ENCODE data around the gene FGF19.

FGF19 gene, protein sequence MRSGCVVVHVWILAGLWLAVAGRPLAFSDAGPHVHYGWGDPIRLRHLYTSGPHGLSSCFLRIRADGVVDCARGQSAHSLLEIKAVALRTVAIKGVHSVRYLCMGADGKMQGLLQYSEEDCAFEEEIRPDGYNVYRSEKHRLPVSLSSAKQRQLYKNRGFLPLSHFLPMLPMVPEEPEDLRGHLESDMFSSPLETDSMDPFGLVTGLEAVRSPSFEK

DNA sequence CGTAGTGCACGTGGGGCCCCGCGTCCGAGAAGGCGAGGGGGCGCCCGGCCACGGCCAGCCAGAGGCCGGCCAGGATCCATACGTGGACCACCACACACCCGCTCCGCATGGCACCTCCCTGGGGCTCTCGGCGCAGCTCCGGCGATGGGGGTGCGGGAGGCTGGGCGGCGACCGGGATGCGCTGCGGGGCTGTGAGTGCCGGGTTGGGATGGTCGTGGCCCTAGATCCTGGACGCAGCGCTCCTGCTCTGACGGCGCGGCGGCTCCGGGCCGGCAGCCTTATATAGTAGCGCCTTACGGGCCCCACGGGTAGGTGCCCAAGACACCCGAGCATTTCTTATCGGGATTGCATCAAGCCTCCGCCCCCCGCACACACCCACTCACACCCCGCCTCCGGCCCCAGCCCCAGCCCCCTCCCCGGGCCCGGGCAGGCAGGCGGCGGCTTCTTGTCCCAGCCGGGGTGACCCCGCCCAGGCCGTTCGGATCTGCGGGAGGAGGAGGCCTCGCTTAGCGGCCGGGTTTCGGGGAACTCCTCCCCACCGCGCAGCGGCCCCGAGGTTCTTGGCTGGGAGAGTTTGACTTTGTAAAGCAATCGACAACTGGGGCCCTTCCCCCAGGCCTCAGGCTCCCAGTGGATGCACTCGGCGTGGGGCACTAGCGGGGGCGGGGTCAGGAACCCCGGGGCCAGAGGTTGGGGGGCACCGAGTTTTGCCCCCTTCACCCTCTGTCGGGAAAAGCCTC lies at the start of gene FGF19:
TSS of gene FGF19 (minus strand) at position 255 of the 740 bp plus-strand sequence. CDS start at position 109, 146 bp downstream.
- DNase-seq (ENCODE audit: low read depth, low spot score) = no peak
- H3K27ac ChIP-seq = no peak within 1 kb of the TSS

DNA sequence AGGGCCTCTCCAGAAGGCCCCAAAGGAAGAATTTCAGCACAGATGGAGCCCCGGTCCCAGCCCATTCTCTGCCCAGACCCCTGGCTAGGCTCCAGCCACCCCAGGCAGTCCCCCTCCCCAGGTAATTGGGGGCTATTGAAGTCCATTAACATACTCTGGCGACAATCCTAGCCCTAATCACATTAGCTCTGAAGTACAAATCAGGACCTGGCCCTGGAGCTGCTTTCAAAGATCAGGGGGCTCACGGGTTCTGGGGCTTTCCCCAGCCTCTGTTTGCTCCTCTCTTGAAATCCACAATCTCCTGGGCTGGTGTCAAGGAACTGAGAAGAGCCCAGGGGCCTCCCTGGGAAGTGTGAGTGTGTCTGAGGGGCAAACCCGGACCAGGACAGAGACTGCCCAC lies 49.1 kb upstream of the FGF19 start:
- no peak for DNase-seq (ENCODE audit: low read depth, low spot score)
- no peak overlapping the region for H3K27ac ChIP-seq

DNA sequence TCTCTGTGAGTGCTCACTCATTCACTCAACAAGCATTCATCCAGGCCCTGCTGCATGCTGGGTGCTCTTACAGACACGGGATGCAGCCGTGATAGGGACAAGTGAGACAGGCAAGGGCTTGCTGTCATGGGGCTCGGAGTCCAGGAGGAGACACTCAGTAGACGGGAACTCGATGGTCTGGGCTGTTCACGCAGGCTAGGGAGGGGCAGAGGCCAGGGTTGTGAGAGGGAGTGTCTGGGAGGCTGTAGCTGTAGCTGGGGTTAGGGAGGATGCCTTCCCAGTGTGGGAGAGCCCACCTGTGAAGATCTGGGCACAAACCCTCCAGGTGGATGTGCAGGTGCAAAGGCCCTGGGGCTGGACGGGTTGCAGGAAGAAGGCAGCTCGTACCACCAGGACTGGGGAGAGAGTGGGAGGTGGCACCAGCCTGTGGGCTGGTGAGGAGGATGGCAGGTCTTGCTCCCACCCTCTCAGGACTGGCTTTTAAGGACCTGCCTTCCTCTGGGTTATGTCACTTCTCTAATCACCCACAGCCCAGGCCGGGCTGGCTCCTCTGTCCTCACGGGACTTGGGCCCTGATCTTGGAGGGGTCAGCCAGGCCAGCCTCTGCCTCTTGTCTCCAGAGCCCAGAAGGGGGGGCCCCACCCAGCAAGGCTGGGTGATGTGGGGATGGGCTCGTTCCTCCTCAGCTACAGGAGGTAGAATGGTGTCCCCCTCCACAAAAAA lies 47.2 kb upstream of the FGF19 start:
- H3K27ac ChIP-seq = no peak overlapping the region
- DNase-seq (ENCODE audit: low read depth, low spot score) = no peak

DNA sequence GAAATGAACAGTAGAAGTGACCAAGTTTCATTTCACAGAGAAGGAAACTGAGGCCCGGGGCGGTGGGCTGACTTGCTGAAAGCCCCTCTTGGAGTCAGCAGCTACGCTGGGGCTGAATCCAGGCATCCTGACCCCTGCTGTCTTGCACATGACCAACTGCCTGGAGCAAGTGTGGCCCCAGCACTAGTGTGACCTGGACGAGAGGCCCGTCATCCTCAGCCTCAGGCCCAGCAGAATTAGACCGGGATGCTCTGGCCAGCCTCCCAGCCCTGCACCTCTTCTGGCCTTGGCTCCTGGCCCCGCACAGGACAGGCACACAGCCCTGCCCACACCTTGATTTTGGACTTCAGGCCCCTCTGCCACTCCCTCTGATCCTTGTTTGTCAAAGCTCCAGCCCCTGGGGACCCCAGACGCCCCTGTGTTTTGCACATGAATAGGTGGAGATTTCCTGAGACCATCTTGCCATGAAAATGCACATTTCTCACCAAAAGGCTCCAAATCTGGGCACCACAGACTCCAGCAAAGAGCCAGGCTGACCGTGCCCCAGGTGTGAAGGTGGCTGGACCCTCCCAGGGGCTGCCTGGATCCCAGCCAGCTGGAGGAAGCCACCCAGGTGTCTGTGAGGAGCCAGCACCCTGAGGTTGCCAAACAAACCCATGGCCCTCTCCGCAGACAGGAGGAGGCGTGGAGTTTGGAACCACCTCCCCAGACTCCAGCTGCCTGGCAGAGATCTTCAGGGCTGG lies 46.5 kb upstream of the FGF19 start:
- no peak overlapping the region for H3K27ac ChIP-seq
- no peak for DNase-seq (ENCODE audit: low read depth, low spot score)

DNA sequence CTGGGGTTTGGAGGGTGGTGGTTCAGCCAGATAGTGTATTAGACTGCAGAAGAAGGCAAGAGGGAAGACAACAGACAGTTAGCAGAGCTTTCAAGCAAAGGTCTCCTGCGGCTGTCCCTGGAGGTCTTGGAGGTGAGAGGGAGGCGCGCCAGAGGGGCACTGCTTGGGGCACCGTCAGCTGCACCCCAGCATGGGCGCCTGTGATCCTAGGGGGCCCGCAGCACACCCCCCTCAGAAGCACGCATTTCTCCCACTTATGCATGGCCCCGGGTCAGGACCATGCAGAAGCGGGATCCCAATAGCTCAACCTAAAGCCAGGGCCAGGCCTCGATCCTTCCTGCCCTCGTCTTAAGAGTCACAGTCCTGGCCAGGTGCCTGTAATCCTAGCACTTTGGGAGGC lies 44.8 kb upstream of the FGF19 start:
- no peak overlapping the region for H3K27ac ChIP-seq
- no peak for DNase-seq (ENCODE audit: low read depth, low spot score)

DNA sequence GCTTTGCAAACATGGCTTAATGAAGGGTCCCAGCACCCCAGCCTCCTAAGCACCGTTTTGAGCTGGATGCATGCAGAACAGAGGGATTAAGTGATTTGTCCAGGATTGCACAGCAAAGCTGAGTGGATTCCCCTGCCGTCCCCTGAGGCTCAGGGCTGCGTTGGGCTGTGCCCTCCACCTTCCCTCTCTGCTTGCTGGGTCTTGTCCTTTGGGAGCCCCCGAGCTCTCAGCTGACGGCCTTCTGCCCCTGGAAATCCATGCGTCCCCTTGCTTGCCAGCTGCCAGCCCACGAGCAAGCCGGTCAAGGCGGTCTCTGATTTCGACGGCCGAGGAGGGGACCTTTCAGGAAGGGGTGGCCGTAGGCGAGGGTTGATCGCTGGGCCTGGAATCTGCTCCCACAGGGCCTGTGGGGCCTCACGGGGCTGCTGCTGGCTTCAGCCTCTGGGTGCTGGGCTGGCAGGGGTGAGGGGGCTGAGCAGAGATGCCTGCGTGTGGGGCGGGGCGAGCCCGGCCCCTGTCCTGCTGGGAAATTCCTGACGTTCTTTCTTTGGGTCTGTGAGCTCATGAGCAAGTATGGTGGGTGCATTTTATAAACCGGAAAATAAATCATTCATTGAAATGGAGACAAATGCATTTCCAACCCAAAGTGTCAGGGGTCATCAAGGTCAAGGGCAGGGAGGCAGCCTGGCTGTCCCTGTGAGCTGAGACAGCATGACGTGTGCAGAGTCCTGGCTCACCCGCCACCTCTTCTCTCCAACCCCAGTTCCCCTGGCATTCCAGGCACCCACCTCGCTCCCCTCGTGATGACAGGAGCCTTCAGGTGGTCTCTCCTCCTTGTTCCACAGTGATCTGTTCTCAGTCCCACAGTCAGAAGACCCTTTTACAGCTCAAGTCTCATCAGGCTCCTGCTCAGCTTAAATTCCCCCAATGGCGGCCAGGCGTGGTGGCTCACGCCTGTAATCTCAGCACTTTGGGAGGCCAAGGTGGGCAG lies 43.2 kb upstream of the FGF19 start:
- H3K27ac ChIP-seq = no peak overlapping the region
- DNase-seq (ENCODE audit: low read depth, low spot score) = no peak

DNA sequence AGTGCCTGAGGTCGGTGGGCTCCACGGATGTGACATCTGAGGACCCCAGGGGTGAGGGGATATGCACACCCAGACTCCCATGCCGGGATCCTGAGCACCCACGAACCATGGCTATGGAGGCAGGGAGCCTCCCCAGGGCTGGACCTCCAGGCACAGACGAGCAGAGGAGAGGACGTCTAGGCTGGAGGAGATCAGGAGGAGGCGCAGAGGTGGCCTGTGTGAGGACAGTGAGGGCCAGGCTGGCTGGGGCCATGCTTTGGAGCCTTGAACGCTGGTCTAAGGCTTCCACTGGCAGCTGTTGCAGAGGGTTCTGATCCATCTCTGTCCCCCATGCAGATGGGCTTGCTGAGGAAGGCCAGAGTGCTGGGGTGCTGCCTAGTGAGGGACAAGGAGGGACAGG lies 42.3 kb upstream of the FGF19 start:
- no peak for DNase-seq (ENCODE audit: low read depth, low spot score)
- H3K27ac ChIP-seq = no peak overlapping the region

DNA sequence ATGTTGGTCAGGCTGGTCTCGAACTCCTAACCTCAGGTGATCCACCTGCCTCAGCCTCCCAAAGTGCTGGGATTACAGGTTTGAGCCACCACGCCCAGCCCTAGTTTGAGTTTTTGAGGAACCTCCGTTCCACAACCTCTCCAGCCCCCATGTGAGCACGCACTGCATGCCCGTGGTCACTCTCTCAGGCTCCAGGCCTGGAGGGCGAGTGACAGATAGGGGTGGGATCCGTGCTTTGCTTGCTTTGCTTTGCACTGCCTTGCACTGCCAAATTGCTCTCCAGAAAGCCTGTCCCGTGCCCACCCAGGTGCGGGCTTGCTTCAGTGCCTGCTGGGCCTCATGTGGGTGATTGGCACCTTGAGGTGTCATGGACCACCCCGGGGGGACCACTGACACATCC lies 41.4 kb upstream of the FGF19 start:
- H3K27ac ChIP-seq = no peak overlapping the region
- DNase-seq (ENCODE audit: low read depth, low spot score) = no peak

DNA sequence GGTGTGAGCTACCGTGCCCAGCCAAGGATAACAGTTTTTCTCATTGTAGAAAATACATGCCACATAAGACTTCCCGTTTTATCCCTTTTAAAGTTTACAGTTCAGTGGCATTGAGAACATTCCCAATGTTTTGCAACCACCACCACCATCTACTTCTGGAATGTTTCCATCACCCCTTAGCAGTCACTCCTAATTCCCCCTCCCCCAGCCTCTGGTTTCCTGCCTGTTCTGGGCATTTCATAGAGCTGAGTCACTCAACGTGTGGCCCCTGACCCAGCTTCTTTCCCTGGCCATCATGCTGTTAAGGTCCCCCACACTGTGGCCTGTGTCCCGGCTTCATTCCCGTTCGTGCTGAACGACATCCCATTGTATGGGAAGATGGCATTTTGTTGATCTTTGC lies 40.6 kb upstream of the FGF19 start:
- no peak for DNase-seq (ENCODE audit: low read depth, low spot score)
- no peak overlapping the region for H3K27ac ChIP-seq

DNA sequence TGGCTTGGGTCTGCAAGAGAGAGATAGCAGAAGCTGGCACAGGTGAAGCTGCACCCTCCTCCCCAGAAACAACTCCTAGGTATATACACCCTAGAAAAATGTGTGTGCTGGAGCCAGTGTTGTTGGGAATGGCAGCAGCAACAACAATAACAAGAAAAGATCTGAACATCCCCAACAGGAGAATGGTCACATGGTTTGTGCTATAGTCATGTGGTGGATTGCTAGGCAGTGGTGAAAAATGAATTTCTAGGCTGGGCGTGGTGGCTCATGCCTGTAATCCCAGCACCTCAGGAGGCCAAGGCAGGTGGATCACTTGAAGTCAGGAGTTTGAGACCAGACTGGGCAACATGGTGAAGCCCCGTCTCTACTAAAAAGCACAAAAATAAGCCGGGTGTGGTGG lies 31.0 kb upstream of the FGF19 start:
- DNase-seq (ENCODE audit: low read depth, low spot score) = no peak

DNA sequence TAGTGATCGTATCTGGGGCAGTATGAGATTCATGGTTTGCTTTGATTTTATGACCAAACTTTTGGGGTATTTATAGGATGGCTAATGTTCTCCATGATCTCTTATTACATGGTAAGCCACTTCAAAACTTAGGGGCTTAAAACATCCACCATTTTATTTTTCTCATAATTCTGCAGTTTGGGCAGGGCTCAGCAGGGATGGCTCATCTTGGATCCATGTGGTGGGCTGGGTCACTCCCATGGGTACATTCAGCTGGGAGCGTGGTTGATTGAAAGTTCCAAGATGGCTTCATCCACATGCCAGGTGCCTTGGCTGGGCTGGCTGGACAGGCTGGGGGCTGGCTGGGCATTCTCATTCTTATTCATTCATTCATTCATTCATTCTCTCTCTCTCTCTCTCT lies 30.5 kb upstream of the FGF19 start:
- H3K27ac ChIP-seq = no peak overlapping the region
- DNase-seq (ENCODE audit: low read depth, low spot score) = no peak

More for the DNA sequence above, 31.0 kb upstream of the FGF19 start:
- H3K27ac ChIP-seq = no peak overlapping the region

DNA sequence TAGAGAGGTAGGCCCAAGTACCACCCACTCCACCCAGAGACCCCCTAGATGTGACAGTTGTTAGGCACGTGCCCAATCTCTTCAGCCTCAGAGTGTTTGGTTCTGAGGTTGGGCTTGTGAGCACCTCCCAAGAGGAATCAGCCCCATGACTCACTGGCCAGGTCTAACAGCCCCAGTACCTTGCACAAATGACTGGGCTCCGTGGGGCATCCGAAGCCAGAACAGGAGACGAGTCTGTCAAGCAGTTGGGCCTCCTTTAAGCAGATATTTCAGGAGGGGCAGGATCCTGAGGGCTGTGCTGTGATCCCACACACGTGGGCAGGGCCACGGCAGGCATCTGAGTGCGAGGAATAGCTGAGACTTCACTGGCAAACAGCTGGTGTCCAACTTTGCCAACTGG lies 29.1 kb upstream of the FGF19 start:
- no peak for DNase-seq (ENCODE audit: low read depth, low spot score)
- no peak overlapping the region for H3K27ac ChIP-seq

DNA sequence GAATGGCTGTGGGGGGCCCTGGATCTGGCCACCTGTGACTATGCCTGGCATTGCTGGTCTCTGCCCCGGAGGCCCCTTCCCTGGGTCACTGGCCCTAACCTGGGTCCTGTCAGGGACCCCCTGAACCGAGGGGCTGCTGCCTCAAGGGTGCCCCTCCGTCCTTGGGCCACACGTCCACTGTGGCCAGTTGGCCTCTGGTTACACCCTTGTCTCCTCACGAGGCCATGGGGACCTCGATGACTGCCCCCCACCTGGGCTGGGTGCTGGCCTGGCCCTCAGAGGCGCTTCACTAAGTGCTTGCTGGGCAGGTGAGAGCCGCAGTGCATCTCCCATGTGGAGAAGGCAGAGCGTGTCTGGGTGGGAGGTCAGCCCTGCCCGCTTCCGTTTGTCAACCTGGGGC lies 27.3 kb upstream of the FGF19 start:
- H3K27ac ChIP-seq = no peak overlapping the region
- DNase-seq (ENCODE audit: low read depth, low spot score) = no peak

DNA sequence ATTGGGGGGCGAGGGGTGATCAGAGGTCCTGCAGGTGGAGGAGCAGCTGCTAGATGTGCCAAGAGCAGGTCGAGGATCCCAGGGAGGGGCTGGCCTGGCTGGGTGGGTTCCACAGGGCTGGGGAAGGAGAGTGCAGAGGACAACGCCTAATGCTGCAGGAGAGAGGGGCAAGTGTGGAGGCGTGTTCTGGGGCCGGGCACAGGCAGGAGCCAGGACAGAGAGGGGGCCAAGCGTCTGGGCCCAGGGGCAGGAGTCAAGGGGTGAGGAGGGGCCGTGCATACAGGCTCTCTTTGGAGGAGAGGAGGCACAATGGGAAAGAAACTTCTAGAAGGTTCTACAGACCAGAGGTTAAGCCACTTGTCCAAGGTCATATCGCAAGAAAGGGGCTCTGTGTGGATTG lies 26.7 kb upstream of the FGF19 start:
- no peak overlapping the region for H3K27ac ChIP-seq
- DNase-seq (ENCODE audit: low read depth, low spot score) = no peak

DNA sequence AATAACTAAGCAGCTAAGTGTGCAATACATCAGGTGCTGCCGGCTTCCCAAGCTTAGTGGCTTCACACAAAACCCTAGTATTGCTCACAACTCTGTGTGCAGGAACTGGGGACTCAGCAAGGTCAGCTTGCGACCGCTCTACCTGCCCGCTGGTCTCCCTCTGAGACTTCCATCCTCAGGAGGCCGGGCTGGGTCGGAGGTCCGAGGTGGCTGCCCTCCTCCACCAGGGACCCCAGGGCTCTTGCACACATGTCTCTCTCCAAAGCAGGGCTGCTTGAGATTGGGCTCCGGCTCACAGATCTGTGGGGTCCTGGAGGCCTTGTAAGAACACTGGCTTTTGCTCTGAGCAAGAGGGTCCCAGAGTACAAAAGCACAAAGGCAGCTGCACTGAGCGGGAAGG lies 25.4 kb upstream of the FGF19 start:
- no peak overlapping the region for H3K27ac ChIP-seq
- DNase-seq (ENCODE audit: low read depth, low spot score) = no peak

DNA sequence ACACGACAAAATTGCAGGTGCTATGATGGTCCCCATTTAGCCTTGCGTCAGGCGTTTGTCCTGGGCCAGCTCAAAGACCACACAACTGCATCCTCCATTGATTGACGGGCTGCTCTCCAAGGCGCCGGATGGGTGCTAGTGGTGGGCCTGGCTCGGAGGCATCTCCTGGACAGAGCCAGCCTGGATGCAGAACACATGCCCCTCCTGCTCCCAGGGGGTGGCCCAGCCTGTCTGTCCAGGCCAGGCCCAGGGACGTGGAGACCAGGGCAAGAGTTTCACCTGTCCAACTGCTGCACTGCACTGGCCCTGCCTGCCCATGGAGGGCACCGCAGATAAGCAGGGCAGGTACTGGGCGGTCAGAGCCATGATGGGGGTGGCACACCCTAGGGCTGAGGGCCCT lies 23.4 kb upstream of the FGF19 start:
- no peak overlapping the region for H3K27ac ChIP-seq
- no peak for DNase-seq (ENCODE audit: low read depth, low spot score)

DNA sequence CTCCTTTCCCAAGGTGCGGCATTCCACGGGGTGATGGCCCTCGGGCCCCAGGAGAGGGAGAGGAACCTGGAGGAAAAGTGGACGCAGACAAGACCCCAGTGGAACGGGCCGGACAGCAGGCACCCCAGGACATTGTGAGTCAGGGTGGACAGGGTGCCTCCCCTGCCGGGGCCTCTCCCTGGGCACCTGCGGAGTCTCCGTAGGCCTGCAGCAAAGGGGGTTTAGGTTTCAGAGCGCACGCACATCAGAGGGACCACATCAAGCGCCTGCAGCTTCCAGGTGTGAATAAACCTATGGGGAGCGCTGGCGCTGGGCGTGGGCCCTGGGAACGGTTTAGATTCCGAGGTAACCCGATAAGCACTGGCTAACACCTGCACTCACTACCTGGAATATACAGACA lies 22.7 kb upstream of the FGF19 start:
- DNase-seq (ENCODE audit: low read depth, low spot score) = no peak

DNA sequence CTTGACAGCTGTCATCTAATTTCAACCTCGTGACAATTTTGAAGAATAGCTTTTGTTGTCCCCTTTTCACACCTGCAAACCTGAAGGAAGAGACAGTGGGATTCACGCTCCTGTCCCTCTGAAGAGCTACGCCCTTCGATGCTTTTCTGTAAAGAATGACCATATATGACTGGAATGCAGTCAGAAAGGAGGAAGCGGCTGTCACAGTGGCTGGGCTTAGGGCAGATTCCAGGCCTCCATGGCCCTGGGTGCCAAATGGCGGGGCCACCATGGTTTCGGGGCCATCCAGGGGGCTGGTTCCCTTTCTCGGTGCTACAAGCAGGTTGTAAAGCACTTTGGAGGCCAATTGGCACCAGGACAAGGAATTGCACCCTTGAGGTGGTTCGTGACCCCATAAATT lies 22.2 kb upstream of the FGF19 start:
- H3K27ac ChIP-seq = no peak overlapping the region
- no peak for DNase-seq (ENCODE audit: low read depth, low spot score)

More for the DNA sequence above, 22.7 kb upstream of the FGF19 start:
- H3K27ac ChIP-seq = no peak overlapping the region

DNA sequence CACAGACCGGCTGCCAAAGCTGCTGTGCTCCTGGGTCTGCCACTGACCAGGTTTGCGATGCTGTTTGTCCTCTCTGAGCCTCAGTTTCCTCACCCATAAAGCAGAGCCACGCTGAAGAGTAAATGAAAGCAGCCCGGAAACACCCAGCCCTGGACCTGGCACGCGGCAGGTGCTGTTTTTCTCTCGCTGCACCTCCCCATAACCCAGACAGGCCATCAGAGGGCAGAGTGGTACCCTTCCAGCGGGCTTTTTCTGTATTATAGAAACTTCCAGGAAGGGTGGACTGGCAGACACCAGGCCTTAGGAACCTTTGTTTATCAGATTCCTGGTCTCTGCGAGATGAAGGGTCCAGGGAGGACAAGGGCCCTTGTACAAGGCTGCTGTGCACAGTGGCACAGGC lies 17.9 kb upstream of the FGF19 start:
- H3K27ac ChIP-seq = no peak overlapping the region
- no peak for DNase-seq (ENCODE audit: low read depth, low spot score)

DNA sequence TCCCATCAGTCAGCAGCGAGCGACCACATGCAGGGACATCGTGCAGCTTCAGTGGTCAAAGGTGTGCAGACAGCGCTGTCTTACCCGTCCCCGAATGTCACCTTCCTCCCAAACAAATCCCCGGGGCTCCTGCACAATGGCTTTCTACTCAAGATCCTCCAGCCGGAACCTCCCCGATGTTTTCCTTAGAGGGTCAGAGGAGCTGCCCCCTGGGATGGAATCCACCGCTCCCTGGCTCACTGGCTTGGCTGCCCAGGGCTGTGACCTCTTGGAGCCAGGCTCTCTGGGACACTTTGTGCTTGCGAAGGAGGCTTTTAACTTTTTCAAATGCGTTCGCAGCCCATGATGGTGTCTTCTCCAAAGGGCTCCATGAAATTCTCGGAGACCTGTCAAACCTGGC lies 17.3 kb upstream of the FGF19 start:
- DNase-seq (ENCODE audit: low read depth, low spot score) = no peak
- no peak overlapping the region for H3K27ac ChIP-seq
